Measurements from ENCODE around the gene CTAGE15.
"Not testable (repeated sequence)": the region's sequence is repeated elsewhere in the genome, so short reads cannot be mapped to it uniquely, and the experiment has no call there.

DNA sequence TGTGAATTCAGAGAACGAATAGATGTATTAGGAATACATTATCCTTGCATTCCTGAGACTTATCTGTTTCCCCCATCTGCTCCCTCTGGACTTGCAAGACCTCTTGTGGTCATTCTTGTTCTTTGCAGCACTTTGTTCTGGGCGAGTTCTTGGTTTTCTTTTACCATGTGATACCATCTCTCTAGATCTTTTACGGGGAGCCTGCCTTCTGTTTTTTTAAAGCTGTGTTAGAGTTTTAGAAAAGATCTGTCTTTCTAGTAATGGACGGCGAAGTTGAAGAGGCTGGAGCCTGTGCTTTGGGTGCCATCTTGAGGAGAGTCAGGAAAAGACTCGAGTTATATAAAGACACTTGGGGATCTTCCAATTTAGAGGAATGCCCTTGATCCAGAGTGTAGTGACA is 8.3 kb upstream of the CTAGE15 start:
- not testable (repeated sequence) for TF ChIP-seq YY1 (IDR thresholded peaks at IDR 0.05; ENCODE audit: insufficient read depth, insufficient read length); ZNF274 (IDR thresholded peaks at IDR 0.05; ENCODE audit: low read depth, low read length)

Data from NT2/D1 (cell line).